C4-2B (cell line): ENCODE data around the gene MED13L.
"Not testable (repeated sequence)": the region's sequence is repeated elsewhere in the genome, so short reads cannot be mapped to it uniquely, and the experiment has no call there.

Source experiments
- H3K27ac ChIP-seq: fragments of 450-650 bp; 2 replicates; pipeline ENCODE4 v1.5.1; 2017
- CTCF ChIP-seq: fragments of 450-650 bp; conservative IDR thresholded peaks from 2 replicates; pipeline ENCODE4 v1.5.1; 2017; ENCODE audit warnings: mild to moderate bottlenecking
- ZFX ChIP-seq: fragments of 450-650 bp; IDR thresholded peaks from 2 replicates; pipeline ENCODE4 v1.6.1; 2017

Gene MED13L

GRCh38 chr12:116040402-116040801 is 237.1 kb downstream of the MED13L start:
- TF ChIP-seq CTCF (no peak), ZFX (no peak)
- no peak overlapping the region for H3K27ac ChIP-seq

DNA sequence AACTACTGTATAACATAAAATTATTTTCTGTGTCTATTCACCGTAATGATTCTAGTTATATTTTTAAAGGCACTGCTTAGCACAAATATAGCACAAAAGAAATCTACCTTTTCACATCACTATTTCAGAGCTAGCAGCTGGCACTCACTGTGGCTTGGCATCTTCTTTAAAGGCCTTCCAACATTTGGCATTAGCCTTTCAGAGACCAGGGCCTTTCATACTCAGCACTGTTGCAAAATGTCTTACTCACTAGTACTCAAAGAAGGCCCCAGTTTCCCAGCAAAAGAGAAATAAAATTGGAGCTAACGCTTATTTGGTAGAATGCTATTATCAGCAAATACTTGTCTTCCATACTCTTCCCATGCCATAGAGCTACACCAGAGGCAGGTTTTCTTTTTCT is 238.4 kb downstream of the MED13L start:
- no peak for TF ChIP-seq CTCF
- no peak overlapping the region for H3K27ac ChIP-seq

DNA sequence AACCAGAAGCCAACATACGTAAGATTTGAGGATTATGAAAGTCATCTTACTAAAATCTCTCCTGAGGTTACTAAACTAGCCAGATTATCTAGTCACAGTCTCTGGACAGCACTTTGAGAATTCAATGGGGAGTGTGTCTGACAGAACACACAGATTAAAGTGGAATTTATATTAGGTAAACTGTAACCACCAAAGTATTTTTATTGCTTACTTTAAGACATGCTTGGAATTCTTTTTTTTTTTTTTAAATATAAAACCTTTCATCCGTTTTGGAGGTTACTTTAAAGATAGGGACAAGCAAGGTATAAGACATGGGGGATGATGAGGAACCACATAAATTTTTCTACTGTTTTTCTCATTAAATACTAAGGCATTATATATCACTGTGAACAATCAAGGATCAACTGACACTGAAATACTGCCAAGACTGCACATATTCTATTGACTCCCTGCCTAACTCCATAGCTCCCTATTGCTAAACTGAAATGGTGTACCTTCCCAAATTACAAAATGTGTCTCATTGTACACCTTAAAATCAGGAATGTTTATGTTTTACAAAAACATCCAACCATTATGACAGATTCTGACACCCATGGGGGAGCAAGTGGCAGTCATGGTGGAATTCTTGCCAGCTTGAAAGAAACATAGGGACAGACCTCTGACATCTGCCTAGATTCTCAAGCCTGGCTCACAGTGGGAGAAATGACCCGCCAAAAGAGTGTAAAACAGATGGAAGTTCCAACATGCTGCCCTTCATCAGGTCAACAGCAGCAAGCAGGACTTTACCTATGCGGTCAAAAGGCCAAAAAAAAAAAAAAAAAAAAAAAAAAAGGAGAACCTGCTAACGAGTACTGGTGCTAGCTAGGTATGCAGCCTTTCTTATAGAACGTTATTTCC is 239.3 kb downstream of the MED13L start:
- TF ChIP-seq CTCF: no peak
- no peak for TF ChIP-seq ZFX
- H3K27ac ChIP-seq: no peak overlapping the region

DNA sequence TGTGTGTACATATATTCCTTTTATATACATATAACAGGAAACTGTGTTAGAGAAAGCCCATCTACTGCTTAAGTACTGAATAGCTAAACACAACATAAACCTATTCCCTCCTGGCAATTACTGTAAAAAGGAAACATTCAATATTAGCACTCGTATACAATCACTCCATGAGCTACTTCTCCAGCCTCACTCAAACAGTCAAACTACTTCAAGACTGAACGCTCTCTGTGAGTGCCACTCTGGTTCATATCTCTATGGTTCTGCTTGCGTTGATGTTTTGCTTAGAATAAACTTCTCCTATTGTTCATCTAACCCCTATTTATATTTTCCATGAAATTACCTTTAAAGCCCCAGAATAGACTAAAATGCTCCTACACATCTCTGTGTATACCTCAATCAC is 243.7 kb downstream of the MED13L start:
- H3K27ac ChIP-seq: no peak overlapping the region

DNA sequence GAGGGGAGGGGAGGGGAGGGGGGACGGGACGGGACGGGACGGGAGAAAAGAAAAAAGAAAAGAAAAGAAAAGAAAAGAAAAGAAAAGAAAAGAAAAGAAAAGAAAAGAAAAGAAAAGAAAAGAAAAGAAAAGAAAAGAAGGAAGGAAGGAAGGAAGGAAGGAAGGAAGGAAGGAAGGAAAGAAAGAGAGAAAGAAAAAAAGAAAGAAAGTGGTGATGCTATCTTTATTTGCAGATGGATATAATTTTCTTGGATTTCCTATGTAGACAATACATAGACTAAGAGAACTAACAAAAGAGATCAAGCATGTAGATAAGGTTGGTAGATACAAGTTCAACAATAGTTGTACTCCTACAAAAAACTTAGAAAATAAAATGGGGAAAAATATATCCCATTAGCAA is 245.9 kb downstream of the MED13L start:
- H3K27ac ChIP-seq: not testable (repeated sequence)

More for the DNA sequence above, 243.7 kb downstream of the MED13L start:
- TF ChIP-seq ZFX: no peak
- TF ChIP-seq CTCF: no peak

DNA sequence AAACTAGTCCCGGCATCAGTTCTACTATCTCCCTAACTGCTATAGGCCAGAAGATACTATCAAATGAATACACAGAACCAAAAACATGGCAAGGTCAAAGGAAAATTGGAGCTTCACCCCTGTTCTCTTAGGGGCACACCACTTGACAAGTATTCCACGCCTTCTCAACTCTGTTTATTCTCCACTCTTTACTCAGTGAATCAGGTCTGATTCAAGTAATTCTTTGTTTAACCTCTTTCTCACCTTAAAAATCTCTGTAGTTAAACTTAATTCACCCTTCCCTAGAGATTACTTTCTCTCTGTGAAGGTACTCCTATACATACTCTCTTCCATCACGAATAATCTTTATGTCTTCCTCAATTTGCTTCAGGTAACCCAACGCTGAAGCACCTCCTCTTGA is 248.9 kb downstream of the MED13L start:
- no peak overlapping the region for H3K27ac ChIP-seq
- TF ChIP-seq CTCF: no peak
- no peak for TF ChIP-seq ZFX

GRCh38 chr12:116027551-116027821 is 250.0 kb downstream of the MED13L start:
- no peak overlapping the region for H3K27ac ChIP-seq
- TF ChIP-seq ZFX (no peak), CTCF (no peak)
